Smooth muscle cell (in vitro differentiated cells): ENCODE data around the gene MYRIP. TPM values are rescaled to one million over a fixed set of nuclear protein-coding genes. Genes with fewer than 3 reads are reported as not detected.

Experiments
- DNase-seq: peaks from one replicate; lab custom pipeline; 2025; ENCODE audit not compliant: unreplicated experiment; lab: John Stamatoyannopoulos, UW
- H2AFZ ChIP-seq: fragments of 200-600 bp; sonication (generic); 2 replicates; pipeline ENCODE4 v1.6.0; 2016; ENCODE audit warnings: antibody characterized with exemption, low read depth, mild to moderate bottlenecking
- H3F3A ChIP-seq: fragments of 200-600 bp; sonication (generic); 2 replicates; pipeline ENCODE4 v1.6.0; 2017; ENCODE audit warnings: antibody characterized with exemption, low read depth
- H3K27ac ChIP-seq: fragments of 200-600 bp; sonication (generic); 2 replicates; pipeline ENCODE4 v1.5.1; 2016; ENCODE audit warnings: low read depth, mild to moderate bottlenecking
- H3K27me3 ChIP-seq: fragments of 200-600 bp; sonication (generic); 2 replicates; pipeline ENCODE4 v1.6.1; 2016; ENCODE audit warnings: low read depth, mild to moderate bottlenecking
- H3K36me3 ChIP-seq: fragments of 200-600 bp; sonication (generic); 2 replicates; pipeline ENCODE4 v1.5.1; 2016; ENCODE audit warnings: low read depth
- H3K4me1 ChIP-seq: fragments of 200-600 bp; sonication (generic); 2 replicates; pipeline ENCODE4 v1.5.1; 2016; ENCODE audit warnings: low read depth
- H3K4me2 ChIP-seq: fragments of 200-600 bp; sonication (generic); 2 replicates; pipeline ENCODE4 v1.6.0; 2016; ENCODE audit warnings: mild to moderate bottlenecking
- H3K4me3 ChIP-seq: fragments of 200-600 bp; sonication (generic); 2 replicates; pipeline ENCODE4 v1.5.1; 2016; ENCODE audit warnings: mild to moderate bottlenecking
- H3K79me2 ChIP-seq: fragments of 200-600 bp; sonication (generic); 2 replicates; pipeline ENCODE4 v1.6.0; 2016; ENCODE audit warnings: low read depth, mild to moderate bottlenecking
- H3K9ac ChIP-seq: fragments of 200-600 bp; sonication (generic); 2 replicates; pipeline ENCODE4 v1.6.0; 2016; ENCODE audit warnings: low read depth
- H3K9me3 ChIP-seq: fragments of 200-600 bp; sonication (generic); replicated peaks from 2 replicates; pipeline ENCODE4 v1.5.1; 2016; ENCODE audit warnings: low read depth
- H4K20me1 ChIP-seq: fragments of 200-600 bp; sonication (generic); 2 replicates; pipeline ENCODE4 v1.6.0; 2016; ENCODE audit warnings: low read depth
- WGBS: methylation state at CpG from one replicate; pipeline ENCODE4 v1.1.7; 2016; ENCODE audit warnings: low lambda C conversion rate; 5-methylcytosine and 5-hydroxymethylcytosine counted together
- polyA plus RNA-seq: library from polyadenylated mRNA; unstranded; fragments of >200 nt; fragmentation: Nextera tagmentation; extraction: Ambion mirVana; gene quantifications from 2 replicates; pipeline ENCODE4 v1.2.1, GENCODE V29; 2016
- total RNA-seq: library from RNA; depleted of rRNA; stranded (reverse); fragments of >200 nt; gene quantifications from 2 replicates; pipeline ENCODE4 v1.2.3, GENCODE V29; 2014
- TF ChIP-seq, protein P1 (sequence below): fragments of 200-600 bp; sonication (generic); IDR thresholded peaks from 2 replicates; pipeline ENCODE4 v1.5.1; 2017; ENCODE audit warnings: borderline replicate concordance, mild to moderate bottlenecking, antibody characterized with exemption; ENCODE audit not compliant: insufficient read depth, poor library complexity, severe bottlenecking

The MYRIP gene
- total and polyA plus RNA-seq, 2 experiments from 2014 or later, result not detected

- Histone ChIP-seq H3K9me3 (no peaks in the 10 kb centered on the region), H3K27ac (no peak overlapping the region), H3K4me2 (no peak overlapping the region), H3K9ac (no peak overlapping the region), H3K79me2 (no peaks in the 10 kb centered on the region), H2AFZ (no peak overlapping the region), H3K27me3 (peaks cover 4% of the 10 kb centered on the region), H4K20me1 (no peaks in the 10 kb centered on the region), H3K36me3 (no peaks in the 10 kb centered on the region), H3F3A (no peaks in the 10 kb centered on the region), H3K4me3 (no peak overlapping the region), H3K4me1 (no peaks in the 10 kb centered on the region)
- DNase-seq, result peak; percentile 10
- TF ChIP-seq, protein P1, sequence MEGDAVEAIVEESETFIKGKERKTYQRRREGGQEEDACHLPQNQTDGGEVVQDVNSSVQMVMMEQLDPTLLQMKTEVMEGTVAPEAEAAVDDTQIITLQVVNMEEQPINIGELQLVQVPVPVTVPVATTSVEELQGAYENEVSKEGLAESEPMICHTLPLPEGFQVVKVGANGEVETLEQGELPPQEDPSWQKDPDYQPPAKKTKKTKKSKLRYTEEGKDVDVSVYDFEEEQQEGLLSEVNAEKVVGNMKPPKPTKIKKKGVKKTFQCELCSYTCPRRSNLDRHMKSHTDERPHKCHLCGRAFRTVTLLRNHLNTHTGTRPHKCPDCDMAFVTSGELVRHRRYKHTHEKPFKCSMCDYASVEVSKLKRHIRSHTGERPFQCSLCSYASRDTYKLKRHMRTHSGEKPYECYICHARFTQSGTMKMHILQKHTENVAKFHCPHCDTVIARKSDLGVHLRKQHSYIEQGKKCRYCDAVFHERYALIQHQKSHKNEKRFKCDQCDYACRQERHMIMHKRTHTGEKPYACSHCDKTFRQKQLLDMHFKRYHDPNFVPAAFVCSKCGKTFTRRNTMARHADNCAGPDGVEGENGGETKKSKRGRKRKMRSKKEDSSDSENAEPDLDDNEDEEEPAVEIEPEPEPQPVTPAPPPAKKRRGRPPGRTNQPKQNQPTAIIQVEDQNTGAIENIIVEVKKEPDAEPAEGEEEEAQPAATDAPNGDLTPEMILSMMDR, result peak; percentile 96
- 10% methylated on average over 2 of the region's 3 CpGs for WGBS
Observed at GRCh38 chr3:40191850-40192448, 382.5 kb downstream of the MYRIP start.

DNA sequence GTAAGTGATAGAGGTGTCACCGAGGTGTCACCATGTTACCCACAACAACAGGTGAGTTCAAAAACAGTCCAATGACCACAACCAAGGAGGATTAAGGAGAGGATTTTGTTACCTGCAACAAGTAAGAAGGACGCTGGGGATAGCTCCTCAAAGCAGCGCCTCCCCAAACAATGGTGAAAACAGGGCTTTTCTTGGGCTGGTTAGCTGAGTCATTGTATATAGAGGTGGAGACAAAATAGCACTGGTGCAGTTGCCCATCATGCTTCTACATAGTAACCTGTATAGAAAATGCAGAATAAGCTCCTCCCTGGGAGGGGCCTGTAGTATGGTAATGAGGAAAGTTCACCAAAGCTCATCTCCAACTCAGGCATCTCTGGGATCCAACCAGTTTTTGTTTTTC is 383.2 kb downstream of the MYRIP start:
- peaks cover 5% of the 10 kb centered on the region for H3K27me3 ChIP-seq
- H3F3A ChIP-seq, result no peaks in the 10 kb centered on the region
- no peak overlapping the region for H3K4me2 ChIP-seq
- no peak for DNase-seq
- no peaks in the 10 kb centered on the region for H3K9me3 ChIP-seq
- no peak overlapping the region for H3K9ac ChIP-seq
- no peaks in the 10 kb centered on the region for H3K36me3 ChIP-seq
- H3K4me1 ChIP-seq, result no peaks in the 10 kb centered on the region
- WGBS, result 58% methylated on average over 3 of the region's 3 CpGs
- no peak overlapping the region for H2AFZ ChIP-seq
- H3K4me3 ChIP-seq, result no peak overlapping the region
- no peak overlapping the region for H3K27ac ChIP-seq
- no peaks in the 10 kb centered on the region for H3K79me2 ChIP-seq
- no peaks in the 10 kb centered on the region for H4K20me1 ChIP-seq
- TF ChIP-seq, protein P1, result no peak

- Histone ChIP-seq H3K9me3 (no peaks in the 10 kb centered on the region), H2AFZ (no peak overlapping the region), H3K4me3 (no peak overlapping the region), H3K27me3 (peaks cover 12% of the 10 kb centered on the region), H3K9ac (no peak overlapping the region), H3K4me2 (no peak overlapping the region), H3F3A (no peaks in the 10 kb centered on the region), H4K20me1 (no peaks in the 10 kb centered on the region), H3K79me2 (no peaks in the 10 kb centered on the region), H3K4me1 (no peaks in the 10 kb centered on the region), H3K27ac (no peak overlapping the region), H3K36me3 (no peaks in the 10 kb centered on the region)
- WGBS, result 92% methylated on average over 9 of the region's 9 CpGs
- no peak for DNase-seq
- TF ChIP-seq, protein P1, result no peak
Observed at GRCh38 chr3:40196966-40197365, 387.6 kb downstream of the MYRIP start.

DNA sequence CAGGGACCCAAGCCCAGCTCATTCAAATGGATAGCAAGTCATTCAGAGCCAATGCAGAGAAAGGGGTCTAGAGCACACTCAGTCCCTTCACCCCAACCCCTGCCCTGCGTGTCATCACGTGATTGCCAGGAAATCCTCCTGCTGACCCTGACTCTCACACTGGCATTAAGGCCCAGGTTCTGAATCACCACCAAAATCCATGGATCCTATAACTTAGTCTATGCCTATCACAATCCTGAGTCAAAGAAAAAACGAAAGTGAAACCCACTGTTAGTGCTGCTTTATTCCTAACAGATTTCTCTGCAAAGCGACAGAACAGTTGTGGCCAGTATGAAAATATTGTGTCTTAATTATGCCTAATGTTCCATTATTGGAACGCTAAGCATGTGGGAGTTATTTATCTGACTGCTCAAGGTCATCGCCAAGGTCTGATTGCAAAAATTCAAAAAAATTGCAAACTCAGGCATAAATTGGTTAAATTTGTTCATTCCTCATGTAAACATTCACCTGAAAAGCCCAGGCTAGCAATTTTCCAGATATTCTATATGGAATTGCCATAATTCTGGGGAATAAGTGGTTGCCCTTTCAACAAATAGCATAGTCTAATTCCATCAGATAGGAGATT is 391.4 kb downstream of the MYRIP start:
- Histone ChIP-seq H3K9ac (no peak overlapping the region), H3K27ac (no peak overlapping the region), H3F3A (no peaks in the 10 kb centered on the region), H3K4me2 (no peak overlapping the region), H3K9me3 (no peaks in the 10 kb centered on the region), H3K36me3 (no peaks in the 10 kb centered on the region), H3K27me3 (peaks cover 12% of the 10 kb centered on the region), H3K79me2 (no peaks in the 10 kb centered on the region), H3K4me3 (no peak overlapping the region), H4K20me1 (no peaks in the 10 kb centered on the region), H2AFZ (no peak overlapping the region), H3K4me1 (no peaks in the 10 kb centered on the region)
- TF ChIP-seq, protein P1, result no peak
- WGBS, result 89% methylated on average over 6 of the region's 6 CpGs
- DNase-seq, result no peak
